Activated T-cell treated with anti-CD3 and anti-CD28 coated beads for 4 hours (primary cell): Measurements from ENCODE around the gene CARD14.
A peak's percentile ranks its signal among the peaks of the same experiment; 100 is the strongest.

ENCODE experiments used
- DNase-seq: peaks from one replicate; pipeline ENCODE4 v3.0.0-alpha.2; 2020

The CARD14 gene

DNA sequence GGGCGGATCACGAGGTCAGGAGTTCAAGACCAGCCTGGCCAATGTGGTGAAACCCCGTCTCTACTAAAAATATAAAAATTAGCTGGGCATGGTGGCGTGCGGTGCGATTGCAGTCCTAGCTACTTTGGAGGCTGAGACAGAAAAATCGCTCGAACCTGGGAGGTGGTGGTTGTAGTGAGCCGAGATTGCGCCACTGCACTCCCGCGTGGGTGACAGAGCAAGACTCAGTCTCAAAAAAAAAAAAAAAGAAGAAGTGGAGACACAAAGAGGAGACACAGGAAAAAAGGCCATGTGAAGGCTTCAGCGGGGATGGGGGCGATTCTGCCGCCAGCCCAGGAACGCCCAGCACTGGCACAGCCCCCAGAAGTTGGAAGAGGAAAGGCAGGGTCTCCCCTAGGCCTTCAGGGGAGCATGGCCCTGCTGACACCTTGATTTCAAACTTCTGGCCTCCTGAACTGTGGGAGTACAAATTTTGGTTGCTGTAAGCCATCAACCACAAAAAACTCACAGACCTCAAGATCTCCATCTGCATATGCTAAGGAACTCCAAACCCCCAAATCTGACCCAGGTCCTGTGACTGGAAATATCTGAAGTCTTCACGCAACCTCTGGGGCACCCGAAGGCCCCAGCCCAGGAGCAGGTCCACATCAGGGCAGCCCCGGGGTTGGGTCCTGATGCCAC lies 43.3 kb downstream of the CARD14 start:
- no peak for DNase-seq

DNA sequence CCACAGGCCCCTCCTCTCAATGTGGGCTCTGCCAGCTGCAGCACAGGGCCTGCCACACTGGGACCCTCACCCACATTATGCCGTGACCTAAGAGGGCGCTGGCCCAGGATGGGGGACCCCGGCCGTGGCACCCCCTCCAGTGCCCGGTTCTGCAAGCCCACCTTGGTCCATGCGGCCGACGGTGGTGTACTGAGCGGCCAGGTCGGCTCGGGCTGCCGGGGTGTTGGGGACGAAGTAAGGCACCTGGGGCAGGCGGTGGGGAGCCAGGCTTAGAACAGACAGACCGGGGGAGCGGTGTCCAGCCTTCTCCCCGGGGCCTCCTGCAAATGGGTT lies 43.8 kb downstream of the CARD14 start:
- no peak for DNase-seq

DNA sequence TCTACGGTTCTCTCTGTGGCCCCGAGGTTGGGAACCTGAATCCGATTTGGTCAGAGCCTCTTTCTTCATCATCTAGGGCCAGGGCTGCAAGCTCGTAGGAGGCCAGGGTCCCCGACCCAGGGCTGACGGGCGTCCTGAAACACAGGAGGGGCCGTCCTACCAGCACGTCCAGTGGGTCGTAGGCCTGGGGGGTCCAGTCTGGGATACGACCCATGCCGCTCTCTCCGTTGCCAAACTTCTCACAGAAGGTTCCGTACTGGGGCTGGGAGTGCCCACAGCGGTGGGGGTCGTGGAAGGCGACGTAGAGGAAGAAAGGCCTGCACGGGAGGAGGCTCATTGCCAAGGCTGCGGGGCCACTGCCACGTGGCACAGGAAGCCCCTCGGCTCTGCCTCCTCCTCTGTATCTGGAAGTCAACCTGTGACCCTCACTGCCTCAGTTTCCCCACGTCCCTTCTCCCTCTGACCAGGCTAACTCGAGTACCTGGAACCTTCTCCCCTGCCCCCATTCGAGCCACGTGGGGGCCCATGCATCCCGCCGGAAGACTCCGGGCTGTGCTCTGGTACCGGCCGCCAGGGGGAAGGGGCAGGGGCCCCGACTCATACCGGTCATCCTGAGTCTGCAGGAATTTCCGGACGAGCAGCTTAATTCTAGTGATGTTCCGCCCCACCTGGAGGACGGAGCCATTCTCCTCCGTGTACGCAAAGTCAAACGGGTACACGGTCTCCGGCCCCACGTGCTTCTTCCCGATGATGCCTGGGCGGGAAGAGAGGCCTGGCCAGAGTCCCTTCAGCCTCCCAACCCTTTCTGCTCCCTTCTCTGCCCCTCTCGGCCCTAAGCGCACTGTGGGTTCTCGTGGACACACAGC lies 44.4 kb downstream of the CARD14 start:
- DNase-seq = no peak

DNA sequence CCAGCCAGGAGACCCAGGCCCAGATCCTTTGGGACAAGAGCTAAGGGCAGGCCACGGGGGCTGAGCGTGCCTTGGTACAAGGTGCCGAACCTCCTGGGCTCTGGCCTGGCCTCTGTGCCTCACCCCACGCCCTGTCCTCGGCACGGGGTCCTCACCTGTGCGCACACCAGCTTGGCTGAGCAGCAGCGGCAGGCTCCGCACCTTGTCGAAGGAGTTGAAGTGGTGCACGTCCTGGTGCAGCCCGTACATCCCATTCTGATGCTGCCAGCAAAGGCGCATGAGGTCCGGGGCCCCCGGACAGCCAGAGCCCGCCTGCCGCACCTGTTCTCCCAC lies 45.0 kb downstream of the CARD14 start:
- DNase-seq = no peak

DNA sequence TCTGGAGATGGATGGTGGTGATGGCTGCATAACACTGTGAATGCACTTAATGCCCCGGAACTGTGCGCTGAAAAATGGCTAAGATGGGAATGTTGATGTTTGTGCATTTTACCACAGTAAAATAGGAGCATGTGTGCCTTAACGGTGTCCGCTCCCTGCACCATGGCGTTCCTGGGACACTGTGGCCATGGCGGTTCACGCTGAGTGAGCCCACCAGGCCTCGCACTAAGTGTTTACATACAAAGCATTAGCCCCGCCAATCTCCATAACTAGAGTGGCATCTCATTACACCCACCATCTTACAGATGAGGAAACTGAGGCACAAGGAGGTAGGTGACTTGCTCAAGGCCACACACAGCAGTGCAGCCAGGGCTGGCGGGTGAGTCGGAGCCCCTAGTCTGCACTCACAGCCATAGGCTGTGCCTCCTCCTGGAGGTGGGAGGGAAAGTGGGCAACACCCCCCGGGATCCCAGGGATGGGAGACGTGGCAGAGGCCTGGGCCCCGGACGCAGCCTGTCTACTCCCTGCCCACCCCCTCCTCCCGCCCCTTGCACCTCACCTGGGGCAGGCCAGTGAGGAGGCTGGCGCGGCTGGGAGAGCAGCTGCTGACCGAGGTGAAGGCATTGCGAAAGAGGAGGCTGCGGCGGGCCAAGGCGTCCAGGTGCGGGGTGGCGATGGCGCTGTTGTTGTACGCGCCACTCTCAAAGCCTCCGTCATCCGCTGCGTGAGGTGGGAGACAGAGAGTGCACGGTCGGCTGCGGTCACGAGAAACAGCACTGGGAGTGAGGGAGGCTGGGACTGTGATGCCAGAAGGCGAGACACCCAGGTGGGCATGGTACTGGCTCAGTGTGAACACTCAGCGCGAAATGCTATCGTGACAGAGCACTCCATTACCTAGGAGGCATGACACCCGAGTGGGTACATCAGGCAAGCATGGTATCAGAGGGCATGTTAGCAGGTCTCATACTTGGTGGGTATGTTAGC lies 46.9 kb downstream of the CARD14 start:
- DNase-seq = no peak

DNA sequence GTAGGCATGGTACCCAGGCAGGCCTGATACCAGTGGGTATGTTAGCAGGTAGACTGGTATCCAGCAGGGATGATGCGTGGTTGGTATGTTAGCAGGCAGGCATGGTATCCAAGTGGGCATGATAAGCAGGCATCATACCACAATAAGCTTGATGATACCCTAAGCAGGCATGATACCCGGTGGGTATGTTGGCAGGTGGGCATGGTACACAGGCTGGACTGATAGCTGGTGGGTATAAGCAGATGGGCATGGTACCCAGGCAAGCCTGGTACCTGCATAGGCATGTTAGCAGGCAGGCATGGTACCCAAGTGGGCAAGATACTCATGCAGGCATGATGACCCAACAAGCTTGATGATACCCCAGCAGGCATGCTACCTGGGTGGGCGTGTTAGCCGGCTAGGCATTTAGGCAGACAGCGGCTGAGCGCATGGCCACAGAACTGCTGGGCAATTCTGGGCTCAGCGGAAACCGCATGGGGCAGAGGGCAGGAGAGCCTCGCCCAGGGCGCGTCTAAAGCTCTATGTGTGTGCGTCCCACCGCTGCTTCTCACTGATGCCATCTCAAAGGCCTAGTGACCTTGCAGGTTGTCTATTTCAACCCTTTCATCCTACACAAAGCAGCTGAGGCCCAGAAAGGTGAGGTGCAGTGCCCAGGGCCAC lies 48.0 kb downstream of the CARD14 start:
- no peak for DNase-seq

DNA sequence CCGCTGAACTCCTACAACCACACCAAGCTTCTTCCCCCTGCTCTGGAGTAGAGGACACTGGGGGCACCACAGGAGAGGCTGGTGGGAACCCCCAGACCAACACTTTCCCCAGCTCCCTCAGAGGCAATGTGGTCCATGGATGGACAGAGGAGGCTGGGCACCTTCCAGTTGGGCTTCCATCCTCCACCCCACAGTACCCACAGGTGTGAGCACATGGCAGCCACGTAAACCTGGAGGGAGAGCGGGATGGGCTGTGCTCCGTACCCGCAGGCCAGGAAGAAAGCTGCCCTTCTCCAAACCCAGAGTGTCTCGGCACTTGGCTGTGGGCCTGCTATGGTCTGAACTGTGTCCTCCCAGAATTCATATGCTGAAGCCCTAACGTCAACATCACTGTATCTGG lies 48.6 kb downstream of the CARD14 start:
- DNase-seq = no peak

DNA sequence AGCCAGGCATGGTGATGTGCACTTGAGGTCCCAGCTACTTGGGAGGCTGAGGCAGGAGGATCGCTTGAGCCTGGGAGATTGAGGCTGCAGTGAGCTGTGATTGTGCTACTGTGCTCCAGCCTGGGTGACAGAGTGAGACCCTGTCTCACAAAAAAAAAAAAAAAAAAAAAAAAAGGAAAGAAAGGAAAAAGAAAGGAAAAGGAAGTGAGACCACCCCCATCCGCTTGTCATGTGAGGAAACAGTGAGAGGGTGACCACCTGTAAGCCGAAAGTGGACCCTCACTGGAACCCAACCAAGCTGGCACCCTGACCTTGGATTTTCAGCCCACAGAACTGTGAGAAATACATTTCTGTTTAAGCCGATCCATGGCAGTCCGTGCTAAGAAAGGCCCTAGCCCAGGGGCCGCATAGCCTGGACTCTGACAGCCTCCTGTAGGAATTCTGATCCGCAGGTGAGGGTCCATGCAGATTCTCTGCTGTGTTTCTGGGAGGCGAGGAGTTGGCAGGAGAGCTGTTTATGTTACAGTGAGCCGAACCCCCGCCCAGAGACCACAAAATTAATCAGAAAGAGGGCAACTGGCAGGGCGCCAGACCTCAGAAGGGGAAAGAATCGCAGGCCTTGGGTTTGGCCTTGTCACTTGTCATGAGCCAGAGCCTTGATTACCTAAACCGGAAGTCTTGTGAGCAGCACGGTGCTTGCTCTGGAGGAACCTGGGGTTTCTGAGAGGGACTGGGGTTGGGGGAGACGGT lies 49.4 kb downstream of the CARD14 start:
- DNase-seq = peak; percentile 92

DNA sequence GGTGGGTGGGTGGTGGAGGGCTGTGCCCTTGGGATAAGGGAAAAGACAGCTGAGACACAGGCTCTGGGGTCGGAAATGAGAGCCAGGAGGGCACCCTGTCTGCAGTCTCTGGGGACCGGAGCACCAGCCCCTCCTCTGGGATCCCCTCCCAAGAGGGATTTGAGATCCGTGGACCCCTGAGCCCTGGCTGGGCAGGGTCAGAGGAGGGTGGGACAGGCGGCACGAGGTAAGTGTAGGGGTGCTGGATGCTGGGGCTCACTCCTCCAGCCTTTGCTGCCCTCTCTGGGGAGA lies 49.9 kb downstream of the CARD14 start:
- DNase-seq = no peak

DNA sequence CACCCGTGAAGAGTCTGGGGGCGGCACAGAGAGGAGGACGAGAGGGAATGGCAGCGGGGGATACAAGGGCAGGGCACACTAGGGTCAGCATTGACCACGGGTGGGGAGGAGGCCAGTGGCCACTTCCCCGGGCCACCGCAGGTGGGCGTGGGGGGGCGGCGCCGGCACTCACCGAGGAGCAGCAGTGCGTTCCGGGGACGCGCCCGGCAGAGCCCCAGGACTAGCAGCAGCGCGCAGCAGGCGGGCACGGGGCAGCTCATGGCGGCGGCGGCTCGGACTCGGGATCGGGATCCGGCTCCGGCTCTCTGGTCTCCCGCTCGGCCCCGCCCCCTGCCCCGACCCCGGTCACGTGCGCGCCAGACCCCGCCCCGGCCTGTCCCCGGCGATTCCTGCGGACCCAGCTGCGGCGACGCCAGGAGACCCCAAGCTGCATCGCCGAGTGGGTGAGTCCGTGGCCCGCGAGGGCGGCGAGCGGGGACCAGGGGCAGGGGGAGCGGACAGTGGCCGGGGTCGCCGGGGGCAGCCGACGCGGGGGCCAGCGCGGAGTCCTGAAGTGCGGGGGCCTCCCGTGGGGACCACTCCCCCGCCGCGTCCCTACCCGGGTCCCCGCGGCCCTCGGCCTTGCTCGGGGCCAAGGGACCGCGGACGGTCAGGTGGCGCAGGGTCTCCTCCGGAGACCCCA lies 50.4 kb downstream of the CARD14 start, which contains the start of the genes SGSH and SLC26A11:
TSS of gene SGSH (minus strand) at position 280 of the 682 bp plus-strand sequence. CDS start at position 260, 20 bp downstream.
TSS of gene SLC26A11 (plus strand) at position 374 of the 682 bp plus-strand sequence. CDS start 1,134 bp downstream, outside the sequence.
- peak; percentile 35 for DNase-seq

DNA sequence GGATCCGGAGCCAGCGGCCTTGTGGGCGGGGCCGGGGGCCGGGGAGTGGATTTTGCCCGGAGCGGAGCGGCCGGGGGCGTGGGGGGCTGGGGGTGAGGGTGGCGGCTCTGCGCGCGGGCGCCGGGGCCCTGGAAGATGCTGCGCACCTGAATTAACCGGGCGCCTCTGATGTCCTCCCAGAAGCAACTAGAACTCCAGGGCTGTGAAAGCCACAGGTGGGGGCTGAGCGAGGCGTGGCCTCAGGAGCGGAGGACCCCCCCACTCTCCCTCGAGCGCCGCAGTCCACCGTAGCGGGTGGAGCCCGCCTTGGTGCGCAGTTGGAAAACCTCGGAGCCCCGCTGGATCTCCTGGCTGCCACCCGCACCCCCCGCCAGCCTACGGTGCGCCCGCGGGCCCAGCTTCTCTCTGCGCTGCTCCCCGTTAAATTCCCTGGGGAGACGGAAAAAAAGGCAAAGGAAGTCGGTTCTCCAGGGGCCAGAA lies 50.9 kb downstream of the CARD14 start:
- no peak for DNase-seq

DNA sequence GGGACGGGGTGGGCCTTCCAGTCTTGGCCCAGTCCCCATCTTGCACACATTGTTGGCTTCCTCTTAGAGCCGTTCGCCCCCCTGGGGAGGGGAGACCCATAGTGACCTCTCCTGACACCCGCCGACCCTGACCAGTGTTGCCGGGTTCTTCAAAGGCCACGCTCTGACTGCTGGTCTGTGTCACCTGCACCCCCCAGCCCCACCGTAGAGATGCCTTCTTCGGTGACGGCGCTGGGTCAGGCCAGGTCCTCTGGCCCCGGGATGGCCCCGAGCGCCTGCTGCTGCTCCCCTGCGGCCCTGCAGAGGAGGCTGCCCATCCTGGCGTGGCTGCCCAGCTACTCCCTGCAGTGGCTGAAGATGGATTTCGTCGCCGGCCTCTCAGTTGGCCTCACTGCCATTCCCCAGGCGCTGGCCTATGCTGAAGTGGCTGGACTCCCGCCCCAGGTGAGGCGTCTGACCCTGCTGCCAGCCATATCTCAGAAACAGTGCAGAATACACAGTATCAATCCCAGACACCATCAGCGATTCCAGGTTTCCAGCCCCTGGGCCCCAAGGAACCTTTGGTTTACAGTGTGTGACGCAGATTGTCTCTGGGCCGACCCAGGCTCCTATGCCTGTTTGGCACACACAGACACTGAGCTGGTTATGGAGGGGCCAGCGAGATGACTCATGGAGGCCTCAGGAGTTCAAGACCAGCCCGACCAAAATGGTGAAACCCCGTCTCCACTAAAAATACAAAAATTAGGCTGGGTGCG lies 51.7 kb downstream of the CARD14 start:
- no peak for DNase-seq

DNA sequence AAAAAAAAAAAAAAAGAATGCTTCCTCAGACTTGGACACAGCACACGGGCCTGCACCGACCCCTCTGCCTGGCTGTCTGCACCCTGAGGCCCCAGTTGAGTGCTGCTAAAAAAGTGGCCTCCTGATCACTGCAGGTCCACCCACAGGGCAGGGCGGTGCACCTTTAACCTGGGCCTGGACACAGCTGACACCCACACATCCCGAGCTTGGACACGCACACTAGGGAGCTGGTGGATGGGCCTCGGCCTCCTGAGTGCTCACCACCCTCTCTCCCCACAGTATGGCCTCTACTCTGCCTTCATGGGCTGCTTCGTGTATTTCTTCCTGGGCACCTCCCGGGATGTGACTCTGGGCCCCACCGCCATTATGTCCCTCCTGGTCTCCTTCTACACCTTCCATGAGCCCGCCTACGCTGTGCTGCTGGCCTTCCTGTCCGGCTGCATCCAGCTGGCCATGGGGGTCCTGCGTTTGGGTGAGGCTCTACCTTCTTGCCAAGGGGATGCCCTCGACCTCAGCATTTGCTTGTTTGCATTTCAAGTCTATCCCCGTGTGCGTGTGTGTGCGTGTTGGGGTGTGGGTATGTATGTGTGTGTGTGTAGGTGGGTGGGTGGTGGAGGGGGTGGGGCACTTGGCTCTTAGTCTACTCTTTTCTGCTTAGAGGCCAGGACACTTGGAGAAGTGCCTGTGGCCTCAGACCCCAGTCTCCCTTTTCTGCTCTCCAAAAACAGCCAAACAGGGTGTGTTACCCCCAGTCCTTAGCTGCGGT lies 52.7 kb downstream of the CARD14 start:
- no peak for DNase-seq

DNA sequence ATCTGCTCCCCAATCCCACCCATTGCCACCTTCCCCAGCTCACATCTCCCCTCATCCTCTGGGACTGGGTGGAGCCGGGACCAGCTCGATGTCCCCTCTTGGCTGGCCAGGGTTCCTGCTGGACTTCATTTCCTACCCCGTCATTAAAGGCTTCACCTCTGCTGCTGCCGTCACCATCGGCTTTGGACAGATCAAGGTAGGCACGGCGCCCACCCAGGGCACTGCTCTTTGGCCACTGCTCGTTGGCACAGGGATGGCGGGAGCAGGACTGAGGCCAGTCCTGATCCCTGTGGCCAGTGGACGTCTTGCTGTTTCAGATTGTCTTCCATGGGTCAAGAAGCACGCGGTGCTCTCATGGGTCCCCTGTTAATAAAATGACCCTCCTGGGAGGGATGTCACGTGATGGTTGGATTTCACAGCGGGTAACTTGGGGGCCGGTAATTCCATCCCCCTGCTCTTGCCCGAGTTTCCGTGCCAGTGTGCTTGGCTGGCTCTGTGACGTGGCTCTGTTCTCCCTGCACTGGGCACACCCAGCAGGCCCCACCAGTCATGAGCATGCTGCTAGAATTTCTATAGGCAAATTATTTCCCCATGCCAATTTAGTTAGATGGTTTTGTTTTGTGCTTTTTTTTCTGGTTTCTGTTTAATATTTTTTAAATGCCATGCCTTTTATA lies 53.4 kb downstream of the CARD14 start:
- no peak for DNase-seq

DNA sequence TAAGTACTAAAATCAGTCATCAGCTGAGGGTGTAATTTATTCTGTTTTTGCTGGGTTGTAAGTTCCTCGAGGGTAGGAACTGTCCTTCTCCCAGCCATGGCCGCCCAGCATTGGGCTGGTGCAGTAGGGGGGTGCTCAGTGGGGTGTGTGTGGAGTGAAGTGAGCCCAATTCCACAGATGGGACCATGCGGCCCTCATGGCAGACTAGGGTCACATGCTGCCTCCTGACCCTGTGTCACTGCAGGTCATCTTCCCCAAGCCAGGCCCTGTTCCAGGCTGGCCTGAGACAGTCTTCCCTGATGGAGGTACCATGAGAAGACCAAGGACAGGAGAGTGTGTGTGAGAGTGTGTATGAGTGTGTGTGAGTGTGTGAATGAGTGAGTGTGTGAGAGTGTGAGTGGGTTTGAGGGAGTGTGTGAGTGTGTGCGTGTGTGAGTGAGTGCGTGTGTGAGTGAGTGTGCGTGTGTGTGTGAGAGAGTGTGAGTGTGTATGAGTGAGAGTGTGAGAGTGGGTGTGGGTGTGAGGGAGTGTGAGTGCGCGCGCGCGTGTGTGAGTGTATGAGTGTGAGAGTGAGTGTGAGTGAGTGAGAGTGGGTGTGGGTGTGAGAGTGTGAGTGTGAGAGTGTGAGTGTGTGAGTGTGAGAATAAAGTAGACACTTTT lies 54.1 kb downstream of the CARD14 start:
- no peak for DNase-seq

DNA sequence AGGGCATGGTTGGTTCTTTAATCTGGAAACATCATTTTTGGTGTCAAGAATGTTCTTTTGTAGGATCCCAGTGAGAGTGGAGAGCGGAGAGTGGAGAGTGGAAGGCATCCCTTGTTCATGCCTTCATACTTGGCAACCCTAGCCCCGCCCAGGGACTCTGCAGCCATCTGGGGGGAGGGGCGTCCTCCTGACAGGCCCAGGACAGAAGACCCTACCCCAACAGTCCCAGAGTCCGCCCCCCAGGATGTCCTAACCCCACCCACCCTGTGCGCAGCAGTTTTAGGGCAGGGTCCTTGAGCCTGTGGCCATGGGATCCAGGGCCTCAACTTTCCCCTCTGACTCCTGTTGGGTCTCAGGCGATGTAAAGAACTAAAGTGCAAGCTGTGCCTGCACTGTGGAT lies 54.9 kb downstream of the CARD14 start:
- no peak for DNase-seq

DNA sequence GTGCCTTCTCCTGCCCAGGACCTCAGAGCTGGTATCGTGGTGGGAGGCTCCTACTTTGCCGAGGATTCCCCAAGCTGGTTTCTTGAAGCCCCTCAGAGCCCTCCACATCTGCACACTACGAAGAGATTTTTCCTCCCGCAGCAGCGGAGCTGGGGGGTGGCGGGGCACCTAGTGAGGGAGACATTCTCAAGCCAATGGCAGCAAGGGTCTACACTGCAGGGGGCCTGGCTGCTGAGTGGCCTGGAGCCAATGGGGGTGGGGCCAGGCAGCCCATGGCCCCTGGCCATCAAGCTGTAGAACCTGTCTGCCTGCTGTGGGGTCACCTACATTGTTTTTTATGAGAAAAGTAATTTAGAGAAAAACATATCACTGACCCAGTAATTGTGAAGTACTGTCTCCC lies 55.4 kb downstream of the CARD14 start:
- DNase-seq = no peak

DNA sequence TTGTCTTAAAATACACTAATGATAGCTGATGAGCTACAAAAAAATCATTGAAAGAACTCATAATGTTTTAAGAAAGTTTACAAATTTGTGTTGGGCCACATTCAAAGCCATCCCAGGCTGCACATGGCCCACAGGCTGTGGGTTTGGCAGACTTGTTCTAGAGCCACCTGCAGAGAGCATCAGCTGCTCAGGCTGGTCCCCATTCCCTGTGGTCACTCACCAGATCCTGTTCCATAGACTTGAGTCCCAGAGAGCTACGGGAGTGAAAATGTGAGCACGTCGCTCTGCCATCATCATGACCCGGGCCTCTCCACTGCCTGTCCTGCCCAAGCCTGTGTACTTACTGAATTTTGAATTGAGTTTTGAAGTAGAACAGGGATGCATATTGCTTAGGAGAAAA lies 57.3 kb downstream of the CARD14 start:
- no peak for DNase-seq

DNA sequence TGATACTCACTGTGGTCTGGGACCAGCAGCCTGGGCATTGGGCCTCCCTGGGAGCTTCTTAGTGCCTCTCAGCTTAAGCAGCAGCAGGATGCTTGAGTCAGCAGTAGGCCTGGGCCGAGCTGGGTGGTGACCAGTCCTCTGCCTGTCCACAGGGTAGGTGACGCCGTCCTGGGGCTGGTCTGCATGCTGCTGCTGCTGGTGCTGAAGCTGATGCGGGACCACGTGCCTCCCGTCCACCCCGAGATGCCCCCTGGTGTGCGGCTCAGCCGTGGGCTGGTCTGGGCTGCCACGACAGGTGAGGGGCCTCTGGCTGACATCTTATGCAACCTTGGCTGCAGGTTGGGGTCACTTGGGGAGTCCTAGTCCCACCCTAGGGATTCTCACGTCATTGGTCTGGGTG lies 57.8 kb downstream of the CARD14 start:
- no peak for DNase-seq
